HG03103 (cell line): ENCODE measurements around the gene SLC23A2.

Source experiments
- ATAC-seq: cut with Tn5 transposase; IDR thresholded peaks from one replicate; pipeline ENCODE4 v1.9.1; 2021; ENCODE audit warnings: low read depth; ENCODE audit not compliant: unreplicated experiment

Gene SLC23A2

GRCh38 chr20:4971064-4971463, 30.2 kb downstream of the SLC23A2 start:
- ATAC-seq, result no peak

- no peak for ATAC-seq
Measured at GRCh38 chr20:4967752-4968477, 33.4 kb downstream of the SLC23A2 start.

GRCh38 chr20:4966826-4967751, 34.2 kb downstream of the SLC23A2 start:
- ATAC-seq, result no peak

- ATAC-seq, result no peak
Measured at GRCh38 chr20:4962241-4962855, 39.0 kb downstream of the SLC23A2 start.

GRCh38 chr20:4961746-4962145, 39.6 kb downstream of the SLC23A2 start:
- ATAC-seq, result no peak

GRCh38 chr20:4959592-4959991, 41.7 kb downstream of the SLC23A2 start:
- no peak for ATAC-seq

- no peak for ATAC-seq
Measured at GRCh38 chr20:4957939-4958362, 43.4 kb downstream of the SLC23A2 start.

- no peak for ATAC-seq
Measured at GRCh38 chr20:4957187-4957586, 44.1 kb downstream of the SLC23A2 start.

- no peak for ATAC-seq
Measured at GRCh38 chr20:4956200-4956810, 45.0 kb downstream of the SLC23A2 start.

GRCh38 chr20:4953881-4954280, 47.4 kb downstream of the SLC23A2 start:
- no peak for ATAC-seq

GRCh38 chr20:4952229-4952628, 49.1 kb downstream of the SLC23A2 start:
- no peak for ATAC-seq

- no peak for ATAC-seq
Measured at GRCh38 chr20:4951299-4951698, 50.0 kb downstream of the SLC23A2 start.

- ATAC-seq, result no peak
Measured at GRCh38 chr20:4950841-4951240, 50.5 kb downstream of the SLC23A2 start.

GRCh38 chr20:4950437-4950836, 50.9 kb downstream of the SLC23A2 start:
- ATAC-seq, result no peak

- no peak for ATAC-seq
Measured at GRCh38 chr20:4949833-4950178, 51.5 kb downstream of the SLC23A2 start.

- ATAC-seq, result no peak
Measured at GRCh38 chr20:4947817-4948559, 53.3 kb downstream of the SLC23A2 start.

- ATAC-seq, result no peak
Measured at GRCh38 chr20:4946986-4947385, 54.3 kb downstream of the SLC23A2 start.

- no peak for ATAC-seq
Measured at GRCh38 chr20:4946585-4946984, 54.7 kb downstream of the SLC23A2 start.

GRCh38 chr20:4944518-4945313, 56.6 kb downstream of the SLC23A2 start:
- ATAC-seq, result no peak
